HG03378 (cell line): Measurements from ENCODE around the gene MCOLN3.

ENCODE experiments used
- ATAC-seq: cut with Tn5 transposase; IDR thresholded peaks from one replicate; pipeline ENCODE4 v1.9.1; 2021; ENCODE audit warnings: mild to moderate bottlenecking, moderate library complexity; ENCODE audit not compliant: unreplicated experiment

The MCOLN3 gene

GRCh38 chr1:85048296-85049064 is at the start of gene MCOLN3:
MCOLN3 (minus strand) TSS chr1:85048500; CDS start chr1:85045360, 3,140 bp downstream.
- peak; percentile 42 for ATAC-seq

GRCh38 chr1:85093644-85094043 is 45.3 kb upstream of the MCOLN3 start:
- no peak for ATAC-seq

- ATAC-seq: no peak
These were observed 43.5 kb upstream of the MCOLN3 start for GRCh38 chr1:85091671-85092280.

GRCh38 chr1:85090225-85090624 is 41.9 kb upstream of the MCOLN3 start:
- no peak for ATAC-seq

GRCh38 chr1:85089203-85089602 is 40.9 kb upstream of the MCOLN3 start:
- no peak for ATAC-seq

- ATAC-seq: no peak
These were observed 40.1 kb upstream of the MCOLN3 start for GRCh38 chr1:85088408-85088784.

GRCh38 chr1:85087659-85088407 is 39.5 kb upstream of the MCOLN3 start:
- no peak for ATAC-seq

- ATAC-seq: no peak
These were observed 37.1 kb upstream of the MCOLN3 start for GRCh38 chr1:85085417-85085816.

GRCh38 chr1:85078903-85079302 is 30.6 kb upstream of the MCOLN3 start:
- ATAC-seq: no peak

- ATAC-seq: no peak
These were observed 26.2 kb upstream of the MCOLN3 start for GRCh38 chr1:85074365-85074964.

- ATAC-seq: no peak
These were observed 22.7 kb upstream of the MCOLN3 start for GRCh38 chr1:85070972-85071492.

GRCh38 chr1:85068846-85069245 is 20.5 kb upstream of the MCOLN3 start:
- no peak for ATAC-seq

- no peak for ATAC-seq
These were observed 17.2 kb upstream of the MCOLN3 start for GRCh38 chr1:85065550-85065949.

- ATAC-seq: no peak
These were observed 14.2 kb upstream of the MCOLN3 start for GRCh38 chr1:85062425-85063026.

GRCh38 chr1:85061711-85062424 is 13.6 kb upstream of the MCOLN3 start:
- peak; percentile 100 for ATAC-seq

- no peak for ATAC-seq
These were observed 11.7 kb upstream of the MCOLN3 start for GRCh38 chr1:85060038-85060437.

GRCh38 chr1:85059563-85059962 is 11.3 kb upstream of the MCOLN3 start:
- no peak for ATAC-seq

GRCh38 chr1:85058786-85059185 is 10.5 kb upstream of the MCOLN3 start:
- no peak for ATAC-seq

- peak; percentile 30 for ATAC-seq
These were observed 10.0 kb upstream of the MCOLN3 start for GRCh38 chr1:85058311-85058710.

GRCh38 chr1:85054664-85055063 is 6.4 kb upstream of the MCOLN3 start:
- ATAC-seq: no peak
